Femur (tissue), 1 donor: ENCODE data around the gene GABARAP.

Experiments
- DNase-seq: peaks from one replicate; pipeline ENCODE4 v3.0.0-alpha.2; 2017

The GABARAP gene

GRCh38 chr17:7205561-7205960 lies 36.7 kb downstream of the GABARAP start:
- peak; percentile 21 for DNase-seq

DNA sequence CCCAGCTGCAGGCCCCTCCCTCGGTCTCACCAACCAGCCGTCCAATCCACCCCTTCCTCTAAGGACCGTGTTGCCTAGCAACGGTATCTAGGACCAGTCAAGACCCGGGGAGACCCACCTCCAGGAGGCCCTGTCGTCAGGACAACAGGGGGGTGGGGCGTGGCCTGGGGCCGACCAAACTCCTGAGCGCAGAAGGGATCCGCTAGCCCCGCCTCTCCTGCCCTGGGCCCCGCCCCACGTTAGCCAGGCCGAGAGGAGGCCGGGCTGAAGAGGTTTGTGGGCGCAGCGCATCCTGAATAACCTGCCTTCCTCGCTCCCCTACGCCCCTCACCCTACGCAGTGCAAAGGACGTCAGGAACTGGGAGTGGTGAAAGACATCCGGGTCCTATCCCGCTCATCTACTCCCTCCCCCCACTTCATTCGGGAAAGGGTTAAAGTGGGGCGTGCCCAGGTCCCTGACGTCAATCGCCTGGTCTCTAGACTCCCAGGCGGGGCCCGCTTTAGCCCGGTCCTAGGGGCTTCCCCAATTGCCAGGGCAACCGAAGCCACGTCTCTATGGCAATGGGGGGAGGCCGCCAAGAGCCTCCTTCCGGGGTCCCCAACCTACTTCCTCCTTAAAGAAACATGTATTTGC lies 37.3 kb downstream of the GABARAP start:
- DNase-seq: peak; percentile 94

GRCh38 chr17:7204336-7204735 lies 37.9 kb downstream of the GABARAP start:
- DNase-seq: peak; percentile 26

- DNase-seq: peak; percentile 26
These were observed 38.9 kb downstream of the GABARAP start for GRCh38 chr17:7203391-7203790.

- DNase-seq: no peak
These were observed 45.4 kb downstream of the GABARAP start for GRCh38 chr17:7196651-7197401.

DNA sequence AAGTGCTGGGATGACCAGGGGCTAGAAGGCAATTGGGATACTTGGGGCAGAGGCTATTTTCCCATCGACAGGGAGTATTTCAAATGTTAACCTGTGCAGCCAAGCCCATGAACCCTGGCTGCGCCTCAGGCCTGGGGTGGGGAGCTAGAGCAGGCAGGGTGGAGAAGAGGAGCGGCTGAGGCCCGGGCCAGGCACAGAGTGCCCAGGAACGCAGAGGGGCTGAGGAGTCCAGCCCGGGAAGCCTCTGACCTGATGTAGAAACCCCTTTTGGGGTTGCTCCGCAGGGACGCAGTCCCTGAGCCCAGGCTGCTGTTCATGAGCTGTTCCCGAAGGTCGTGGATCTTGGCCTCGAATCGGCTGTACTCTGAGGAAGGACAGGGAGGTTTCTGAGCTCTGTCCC lies 46.3 kb downstream of the GABARAP start:
- DNase-seq: no peak

DNA sequence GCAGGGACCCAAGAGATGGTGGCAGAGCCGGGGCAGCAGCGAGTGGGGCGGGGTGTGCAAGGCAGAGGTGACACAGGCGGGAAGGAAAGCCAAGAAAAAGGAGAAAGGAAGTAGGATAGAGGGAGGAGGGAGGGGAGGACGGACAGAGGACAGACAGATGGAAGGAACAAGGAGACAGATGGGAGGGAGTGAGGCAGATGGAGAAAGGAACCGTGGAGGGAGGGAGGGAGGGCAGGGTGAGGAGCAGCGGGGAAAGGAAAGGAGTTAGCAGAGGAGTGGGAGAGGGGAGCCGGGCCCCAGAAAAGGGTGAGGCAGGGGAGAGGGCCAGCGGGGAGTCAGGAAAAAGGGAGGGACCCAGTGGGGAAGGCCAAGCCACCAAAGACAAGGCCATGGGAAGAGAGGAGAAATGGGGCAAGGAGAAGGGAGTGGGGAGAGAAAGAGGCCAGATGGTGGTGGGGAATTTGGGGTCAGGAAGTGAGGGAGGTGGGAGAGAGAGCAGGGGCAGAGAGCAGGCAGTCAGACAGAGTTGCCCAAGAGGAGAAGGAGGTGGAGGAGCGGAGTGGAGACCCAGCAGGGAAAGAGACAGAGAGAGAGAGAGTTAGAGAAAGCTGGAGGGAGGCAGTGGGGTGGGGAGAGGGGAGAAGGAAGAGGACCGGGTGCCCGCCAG lies 49.8 kb downstream of the GABARAP start:
- DNase-seq: no peak

GRCh38 chr17:7191571-7192270 lies 50.5 kb downstream of the GABARAP start:
- DNase-seq: peak; percentile 68

- no peak for DNase-seq
These were observed 51.2 kb downstream of the GABARAP start for GRCh38 chr17:7191069-7191468.

- DNase-seq: peak; percentile 21
These were observed 51.9 kb downstream of the GABARAP start for GRCh38 chr17:7190276-7190917.
